Hindlimb muscle (tissue), 1 donor: ENCODE data around the gene GRAMD1C. TPM values are rescaled to one million over a fixed set of nuclear protein-coding genes. Genes with fewer than 3 reads are reported as not detected.

ENCODE experiments used
- DNase-seq: peaks from one replicate; pipeline ENCODE4 v3.0.0-alpha.2; 2013
- polyA plus RNA-seq: library from polyadenylated mRNA; unstranded; fragments of 120-200 nt; gene quantifications from one replicate; pipeline ENCODE4 v1.2.1, GENCODE V29; 2013; ENCODE audit not compliant: insufficient read length

The GRAMD1C gene
- polyA plus RNA-seq, 1 donor, result 1.7 TPM

- no peak for DNase-seq
Observed at GRCh38 chr3:113953677-113954076, 115.1 kb downstream of the GRAMD1C start.

- no peak for DNase-seq
Observed at GRCh38 chr3:113954091-113954685, 115.6 kb downstream of the GRAMD1C start.

GRCh38 chr3:113963879-113964278, 125.3 kb downstream of the GRAMD1C start:
- no peak for DNase-seq

- DNase-seq, result no peak
Observed at GRCh38 chr3:113966172-113966571, 127.6 kb downstream of the GRAMD1C start.

GRCh38 chr3:113968986-113969385, 130.4 kb downstream of the GRAMD1C start:
- no peak for DNase-seq

GRCh38 chr3:113977822-113978221, 139.2 kb downstream of the GRAMD1C start:
- no peak for DNase-seq

- DNase-seq, result no peak
Observed at GRCh38 chr3:113979916-113980315, 141.3 kb downstream of the GRAMD1C start.

- DNase-seq, result no peak
Observed at GRCh38 chr3:113981803-113982202, 143.2 kb downstream of the GRAMD1C start.

- DNase-seq, result no peak
Observed at GRCh38 chr3:113983544-113983943, 145.0 kb downstream of the GRAMD1C start.

GRCh38 chr3:113985541-113985940, 147.0 kb downstream of the GRAMD1C start:
- no peak for DNase-seq

Other genes with a start within 250 kb of the GRAMD1C start
- gene USF3, start 142.1 kb upstream of the GRAMD1C start, polyA plus RNA-seq, result 19.3 TPM
- gene NAA50, start 92.5 kb upstream of the GRAMD1C start, polyA plus RNA-seq, result 150 TPM
- 14.7 TPM for gene ATP6V1A, start 91.8 kb upstream of the GRAMD1C start, polyA plus RNA-seq
- 0.94 TPM for gene ZDHHC23, start 109.2 kb downstream of the GRAMD1C start, polyA plus RNA-seq
- 4.6 TPM for gene CCDC191, start 217.7 kb downstream of the GRAMD1C start, polyA plus RNA-seq
- 14.9 TPM for gene QTRT2, start 217.9 kb downstream of the GRAMD1C start, polyA plus RNA-seq